ENCODE measurements around the gene ADK.

DNA sequence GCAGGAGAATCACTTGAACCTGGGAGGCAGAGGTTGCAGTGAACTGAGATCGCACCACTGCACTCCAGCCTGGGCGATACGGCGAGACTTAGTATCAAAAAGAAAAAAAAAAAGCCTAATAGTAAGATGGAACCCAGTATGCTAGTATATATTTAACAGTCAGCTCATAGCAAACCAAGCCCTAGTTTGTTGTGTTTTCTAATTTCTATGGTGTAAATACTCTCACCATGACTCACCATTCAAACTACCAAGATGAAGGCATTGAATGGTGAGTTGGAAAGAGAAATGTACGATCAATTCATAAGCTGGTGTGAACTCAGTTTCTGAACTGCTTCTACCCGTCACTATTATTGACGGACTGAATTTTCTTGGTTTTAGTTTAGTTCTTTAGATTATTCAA, 501.6 kb downstream of the ADK start:
- TF ChIP-seq, protein P1, sequence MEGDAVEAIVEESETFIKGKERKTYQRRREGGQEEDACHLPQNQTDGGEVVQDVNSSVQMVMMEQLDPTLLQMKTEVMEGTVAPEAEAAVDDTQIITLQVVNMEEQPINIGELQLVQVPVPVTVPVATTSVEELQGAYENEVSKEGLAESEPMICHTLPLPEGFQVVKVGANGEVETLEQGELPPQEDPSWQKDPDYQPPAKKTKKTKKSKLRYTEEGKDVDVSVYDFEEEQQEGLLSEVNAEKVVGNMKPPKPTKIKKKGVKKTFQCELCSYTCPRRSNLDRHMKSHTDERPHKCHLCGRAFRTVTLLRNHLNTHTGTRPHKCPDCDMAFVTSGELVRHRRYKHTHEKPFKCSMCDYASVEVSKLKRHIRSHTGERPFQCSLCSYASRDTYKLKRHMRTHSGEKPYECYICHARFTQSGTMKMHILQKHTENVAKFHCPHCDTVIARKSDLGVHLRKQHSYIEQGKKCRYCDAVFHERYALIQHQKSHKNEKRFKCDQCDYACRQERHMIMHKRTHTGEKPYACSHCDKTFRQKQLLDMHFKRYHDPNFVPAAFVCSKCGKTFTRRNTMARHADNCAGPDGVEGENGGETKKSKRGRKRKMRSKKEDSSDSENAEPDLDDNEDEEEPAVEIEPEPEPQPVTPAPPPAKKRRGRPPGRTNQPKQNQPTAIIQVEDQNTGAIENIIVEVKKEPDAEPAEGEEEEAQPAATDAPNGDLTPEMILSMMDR (IDR thresholded peaks at IDR 0.05): no peak
- TF ChIP-seq POLR2A (IDR thresholded peaks at IDR 0.05): no peak

Data from lower leg skin (tissue), 3 donors.